Right ventricle myocardium inferior (tissue), 1 donor: ENCODE data around the gene TRIP13. TPM values are rescaled to one million over a fixed set of nuclear protein-coding genes. Genes with fewer than 3 reads are reported as not detected.
A peak's percentile ranks its signal among the peaks of the same experiment; 100 is the strongest.

Experiments
- ATAC-seq: fragments of 200-7000 bp; cut with Tn5 transposase; one replicate; pipeline ENCODE4 v1.9.1; 2020; ENCODE audit warnings: mild to moderate bottlenecking, moderate library complexity
- DNase-seq: peaks from one replicate; pipeline ENCODE4 v3.0.0; 2021; ENCODE audit errors: missing footprints
- intact Hi-C: fragments of 100-400 bp; cut with DNase I; formaldehyde crosslinking; loops from one replicate; pipeline ENCODE4 v1.11.0; 2022
- total RNA-seq: library from RNA; stranded (reverse); fragmentation: NEBNext Ultra II Directional; extraction: Animal tissue kit (Norgen Biotek cat#: 25700); gene quantifications from one replicate; pipeline ENCODE4 v1.2.1, GENCODE V29; 2021
- donor health status: DM: no; HTN: yes; CAD: no; lungs with severe emphysema.

Gene TRIP13
- total RNA-seq, 1 donor from 2014 or later: 0.38 TPM

DNA sequence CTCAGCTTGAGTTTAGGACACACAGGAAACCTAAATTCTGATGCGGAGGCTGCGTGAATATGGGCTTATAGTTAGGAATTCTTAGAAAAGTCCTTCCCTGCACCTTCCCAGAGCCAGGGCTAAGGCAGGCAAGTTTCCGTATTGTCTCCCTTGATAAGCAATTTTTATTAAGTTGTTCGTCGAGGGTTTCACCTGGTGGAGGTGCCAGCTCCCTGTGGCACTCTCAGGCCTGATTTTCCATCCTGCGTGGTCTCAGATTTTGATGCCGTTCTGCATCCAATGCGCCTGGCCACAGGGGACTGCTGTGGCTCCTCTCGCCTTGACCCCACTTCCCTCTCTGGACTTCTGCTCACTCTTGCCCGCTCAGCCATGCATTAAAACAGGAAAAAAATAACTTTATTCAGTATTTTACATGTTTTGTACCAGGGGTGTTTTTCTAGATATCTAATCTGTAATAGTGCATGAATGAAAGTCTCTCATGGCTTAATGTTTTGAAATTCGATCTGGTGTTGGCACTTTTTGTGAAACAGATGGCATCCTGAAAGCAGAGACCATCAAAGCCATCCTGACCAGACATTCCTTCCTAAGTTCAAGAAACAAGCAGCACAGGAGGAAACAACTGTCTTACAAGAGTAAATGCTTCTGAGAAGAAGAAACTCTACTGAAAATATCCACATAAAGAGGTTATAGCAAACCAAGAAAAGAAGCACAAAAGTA, 50.7 kb downstream of the TRIP13 start:
- intact Hi-C loops: no loop called here
- ATAC-seq: no peak
- no peak for DNase-seq

DNA sequence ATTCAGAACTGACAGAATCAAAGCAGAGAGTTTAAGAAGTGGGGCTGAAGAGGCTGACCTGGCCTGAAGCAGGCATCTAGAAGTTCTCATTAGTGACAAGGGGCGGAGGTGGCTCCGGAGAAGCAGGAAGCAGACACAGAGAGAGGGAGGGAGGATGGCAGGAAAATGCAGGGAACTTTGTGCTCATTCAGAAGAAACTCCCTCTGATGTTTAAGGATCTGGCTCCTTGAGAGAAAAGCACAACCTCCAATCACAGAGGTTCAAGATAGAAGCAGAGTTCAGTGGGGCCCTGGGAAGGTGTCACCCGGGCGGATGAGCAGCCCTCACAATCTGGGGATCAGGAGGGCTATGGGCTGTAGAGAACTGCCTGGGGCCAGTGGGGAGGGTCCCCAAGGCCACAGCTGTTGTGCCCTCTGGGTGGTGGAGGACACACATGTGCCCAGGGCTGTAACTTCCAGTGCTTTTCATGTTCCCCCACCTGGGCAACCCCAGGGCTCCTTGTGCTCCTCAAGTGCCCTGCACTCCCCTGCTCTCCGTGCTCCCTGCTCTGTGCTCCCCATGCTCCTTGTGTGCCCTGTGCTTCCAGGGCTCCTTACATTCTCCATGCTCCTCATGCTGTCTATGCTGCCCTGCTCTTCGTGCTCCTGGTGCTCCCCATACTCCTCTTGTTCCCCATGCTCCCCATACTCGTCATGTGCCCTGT, 51.4 kb downstream of the TRIP13 start:
- intact Hi-C loops: no loop called here
- ATAC-seq (no peak), DNase-seq (no peak)

DNA sequence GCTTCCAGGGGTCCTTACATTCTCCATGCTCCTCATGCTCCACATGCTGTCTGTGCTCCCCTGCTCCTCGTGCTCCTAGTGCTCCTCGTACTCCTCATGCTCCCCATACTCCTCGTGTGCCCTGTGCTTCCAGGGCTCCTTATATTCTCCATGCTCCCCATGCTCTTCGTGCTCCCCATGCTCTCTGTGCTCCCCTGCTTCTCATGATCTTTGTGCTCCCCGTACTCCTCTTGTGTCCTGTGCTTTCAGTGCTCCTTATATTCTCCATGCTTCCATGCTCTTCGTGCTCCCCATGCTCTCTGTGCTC, 51.9 kb downstream of the TRIP13 start:
- ATAC-seq (no peak), DNase-seq (no peak)
- intact Hi-C loops: no loop called here

DNA sequence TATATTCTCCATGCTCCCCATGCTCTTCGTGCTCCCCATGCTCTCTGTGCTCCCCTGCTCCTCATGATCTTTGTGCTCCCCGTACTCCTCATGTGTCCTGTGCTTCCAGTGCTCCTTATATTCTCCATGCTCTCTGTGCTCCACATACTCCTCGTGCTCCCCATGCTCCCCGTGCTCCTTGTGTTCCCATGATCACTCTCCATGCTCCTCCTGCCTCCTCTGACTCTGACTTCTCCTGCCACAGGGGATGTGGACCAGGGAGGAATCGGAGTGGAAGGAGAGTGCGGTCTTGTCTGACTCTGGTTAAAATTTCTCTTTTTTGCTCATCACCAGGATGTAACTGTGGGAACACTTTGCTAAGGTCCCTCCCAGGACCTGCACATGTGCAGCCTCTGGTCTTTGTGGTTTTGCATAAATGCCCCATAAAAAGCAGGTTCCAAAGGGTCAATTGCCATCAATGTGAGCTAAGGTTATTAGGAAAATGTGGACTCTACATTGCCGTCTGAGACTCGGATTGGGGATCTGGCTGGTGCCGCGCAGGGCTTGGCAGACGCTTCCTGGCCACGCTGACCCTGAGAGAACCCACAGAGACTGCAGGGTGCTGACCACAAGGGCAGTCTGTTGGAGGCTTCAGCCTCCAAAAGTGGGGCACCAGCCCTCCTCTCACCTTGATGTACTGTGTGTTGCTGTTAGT, 52.5 kb downstream of the TRIP13 start:
- no peak for DNase-seq
- ATAC-seq: no peak
- intact Hi-C loops: no loop called here

DNA sequence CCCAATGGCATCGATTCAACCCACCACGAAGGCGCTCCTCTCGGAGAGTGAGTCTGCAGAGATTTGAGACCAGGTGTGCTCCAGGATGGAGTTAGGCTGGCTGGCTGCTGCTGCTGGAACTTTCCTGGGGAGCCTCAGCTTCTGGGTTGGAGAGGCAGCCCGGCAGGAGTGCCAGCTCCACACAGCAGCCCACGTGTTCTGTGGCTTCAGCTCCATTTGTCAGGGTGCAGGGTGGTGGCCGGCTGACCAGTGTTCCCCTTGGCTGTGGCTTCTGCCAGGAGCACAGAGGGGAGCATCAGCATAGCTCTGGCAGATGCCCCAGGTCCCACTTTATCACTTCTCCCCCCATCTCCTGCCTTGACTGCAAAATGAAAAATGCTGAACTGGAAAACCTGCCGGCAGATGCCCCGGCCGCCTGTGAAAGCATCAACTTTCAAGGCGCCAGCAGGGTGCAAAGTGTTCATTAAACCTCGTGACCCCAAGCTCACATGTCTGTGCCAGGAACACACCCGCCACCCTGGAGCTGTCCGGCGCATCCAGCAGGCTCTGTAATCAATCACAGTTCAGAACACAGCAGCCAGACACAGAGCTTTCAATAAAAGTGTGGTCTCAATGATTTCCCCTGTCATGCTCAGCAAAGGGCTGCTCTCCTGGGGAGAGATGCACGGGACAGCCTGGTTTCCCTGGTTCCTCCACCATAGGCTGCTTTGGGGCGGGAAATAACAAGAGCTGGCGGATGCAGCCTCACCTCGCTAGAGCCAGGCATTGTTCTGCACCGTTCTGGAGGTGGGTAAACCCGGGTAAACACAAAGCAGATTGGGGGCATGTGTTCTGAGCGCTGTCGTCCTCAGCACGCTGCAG, 53.2 kb downstream of the TRIP13 start:
- DNase-seq (no peak), ATAC-seq (no peak)
- intact Hi-C loops: no loop called here

DNA sequence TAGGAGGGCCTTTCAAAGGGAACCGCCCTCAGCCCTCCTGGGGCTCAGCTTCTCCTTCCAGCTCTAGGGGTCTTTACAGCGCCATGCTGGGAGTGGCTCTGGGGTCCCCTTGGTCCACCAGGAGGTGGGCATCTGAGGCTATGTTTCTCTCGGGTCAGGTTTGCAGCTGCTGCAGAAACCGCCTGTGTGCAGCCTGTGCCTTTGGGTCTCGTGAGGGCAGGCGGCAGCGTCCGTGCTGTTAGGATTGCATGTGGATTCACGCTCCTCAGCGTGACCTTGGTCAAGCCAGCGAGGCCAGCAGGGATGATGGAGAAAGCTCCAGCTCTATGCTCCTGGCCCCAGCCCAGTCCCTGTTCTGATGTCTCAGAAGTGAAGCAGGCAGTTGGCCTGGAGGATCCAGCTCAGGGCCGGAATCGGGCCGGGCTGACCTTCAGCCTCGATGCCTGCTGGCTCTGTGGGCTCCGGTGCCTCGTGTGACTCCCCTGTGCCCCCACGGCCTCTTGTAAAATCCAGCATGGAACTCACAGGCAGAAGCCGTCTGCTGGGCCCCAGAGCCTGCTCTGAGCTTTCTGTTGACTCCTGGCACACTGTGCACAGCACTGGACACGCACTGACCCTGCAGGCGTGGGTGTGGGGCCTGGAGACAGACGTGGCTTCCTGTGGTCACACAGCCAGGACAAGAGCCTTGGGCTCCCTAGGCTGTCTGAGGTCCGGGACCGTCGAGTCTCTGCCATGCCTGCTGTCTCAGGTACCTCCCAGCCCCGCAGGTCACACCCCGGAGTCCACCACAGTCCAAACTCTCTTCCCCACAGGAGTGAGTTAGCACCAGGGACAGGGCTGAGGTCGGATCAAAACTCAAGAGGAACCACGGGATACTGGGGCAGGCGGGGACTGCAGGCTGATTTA, 54.3 kb downstream of the TRIP13 start:
- ATAC-seq (peak; percentile 24), DNase-seq (peak; percentile 68)
- intact Hi-C loops: no loop called here

DNA sequence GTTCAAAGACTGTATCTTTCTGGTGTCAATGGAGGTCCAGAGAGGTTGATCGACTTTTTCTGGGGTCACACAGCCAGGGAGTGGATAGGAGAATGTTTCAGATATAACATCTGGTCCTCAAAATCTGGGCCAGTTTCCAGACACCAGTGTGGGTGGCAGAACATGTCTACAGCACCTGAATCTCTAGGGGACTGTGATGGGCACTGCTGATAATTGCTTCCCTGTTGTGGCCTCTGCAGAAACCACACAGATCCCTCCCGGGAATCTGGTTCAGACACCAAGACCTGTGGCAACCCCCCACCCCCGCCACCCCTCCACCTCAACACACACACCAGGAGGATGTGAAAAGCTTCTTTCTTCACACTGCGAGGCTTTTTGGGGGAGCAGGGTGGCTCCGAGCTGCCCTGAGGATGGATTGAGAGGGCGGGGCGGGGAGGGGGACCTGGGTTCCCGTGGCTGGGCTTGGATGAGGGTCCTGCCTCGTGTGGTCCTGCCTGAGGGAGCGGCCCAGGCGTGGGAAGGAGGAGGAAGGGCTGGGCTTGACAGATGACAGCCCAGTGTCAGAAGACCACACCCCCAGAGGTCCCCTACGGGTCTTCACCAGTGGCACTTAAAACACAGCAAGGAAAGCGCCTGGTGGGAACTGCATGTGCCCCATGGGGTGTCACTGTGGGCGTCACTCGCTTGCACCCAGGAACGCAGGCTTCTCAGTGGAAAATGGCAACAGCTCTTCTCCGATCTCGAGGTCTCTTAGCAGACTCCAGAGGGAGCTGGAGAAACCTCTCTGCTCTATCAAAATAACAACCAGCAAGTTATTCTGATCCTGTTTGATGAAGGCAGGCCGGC, 55.2 kb downstream of the TRIP13 start:
- DNase-seq (no peak), ATAC-seq (peak; percentile 27)
- intact Hi-C loops: no loop called here

DNA sequence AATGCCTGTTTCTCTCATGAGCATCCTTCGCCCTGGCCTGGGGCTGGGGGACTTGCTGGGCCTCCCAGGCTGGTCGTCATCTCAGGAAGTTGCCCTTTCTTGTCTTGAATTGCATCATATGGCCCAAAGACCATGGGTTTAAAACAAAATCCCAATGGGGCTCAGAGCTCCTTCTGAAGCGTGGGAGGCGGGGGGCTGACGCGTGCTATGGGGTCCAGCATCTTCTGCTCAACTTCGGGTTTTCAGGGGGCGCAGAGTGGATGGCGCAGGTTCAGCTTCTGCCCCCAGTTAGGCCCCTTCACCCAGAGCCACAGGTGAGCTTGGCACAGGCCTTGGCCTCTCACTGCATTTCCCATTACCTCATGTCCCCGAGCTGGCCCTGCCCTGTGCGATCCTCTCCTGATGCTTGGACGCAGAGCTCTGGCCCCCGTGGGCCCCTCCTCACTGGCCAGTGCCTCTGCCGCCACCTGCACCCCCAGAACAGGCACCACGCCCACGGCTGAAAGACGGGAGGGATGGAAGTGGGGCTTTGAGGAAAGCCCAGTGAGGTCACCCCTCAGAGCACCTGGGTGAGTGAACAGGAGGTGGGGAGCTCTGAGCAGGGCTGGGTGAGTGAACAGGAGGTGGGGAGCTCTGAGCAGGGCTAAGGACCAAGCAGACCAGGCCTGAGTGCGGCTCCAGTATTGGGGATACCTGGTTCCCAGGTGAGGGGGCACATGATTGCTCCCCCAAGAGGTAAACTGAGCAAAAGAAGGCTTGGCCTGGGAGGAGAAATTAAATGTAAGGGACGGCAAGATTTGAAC, 56.0 kb downstream of the TRIP13 start:
- DNase-seq (no peak), ATAC-seq (no peak)
- intact Hi-C loops: no loop called here

DNA sequence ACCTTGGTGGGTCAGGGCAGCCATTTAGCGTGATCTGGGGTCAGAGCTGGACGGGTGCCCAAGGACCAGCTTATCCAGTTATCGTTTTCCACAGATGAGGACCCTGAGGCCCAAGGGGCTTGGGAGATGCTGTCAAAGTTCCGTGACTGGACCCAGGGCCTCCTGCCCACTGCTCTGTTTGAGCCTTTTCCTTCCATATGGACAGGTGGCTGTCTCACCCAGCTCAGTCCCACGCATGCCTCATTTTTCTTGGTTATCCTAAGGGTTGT, 56.5 kb downstream of the TRIP13 start:
- ATAC-seq: no peak
- intact Hi-C loops: no loop called here
- DNase-seq: no peak

DNA sequence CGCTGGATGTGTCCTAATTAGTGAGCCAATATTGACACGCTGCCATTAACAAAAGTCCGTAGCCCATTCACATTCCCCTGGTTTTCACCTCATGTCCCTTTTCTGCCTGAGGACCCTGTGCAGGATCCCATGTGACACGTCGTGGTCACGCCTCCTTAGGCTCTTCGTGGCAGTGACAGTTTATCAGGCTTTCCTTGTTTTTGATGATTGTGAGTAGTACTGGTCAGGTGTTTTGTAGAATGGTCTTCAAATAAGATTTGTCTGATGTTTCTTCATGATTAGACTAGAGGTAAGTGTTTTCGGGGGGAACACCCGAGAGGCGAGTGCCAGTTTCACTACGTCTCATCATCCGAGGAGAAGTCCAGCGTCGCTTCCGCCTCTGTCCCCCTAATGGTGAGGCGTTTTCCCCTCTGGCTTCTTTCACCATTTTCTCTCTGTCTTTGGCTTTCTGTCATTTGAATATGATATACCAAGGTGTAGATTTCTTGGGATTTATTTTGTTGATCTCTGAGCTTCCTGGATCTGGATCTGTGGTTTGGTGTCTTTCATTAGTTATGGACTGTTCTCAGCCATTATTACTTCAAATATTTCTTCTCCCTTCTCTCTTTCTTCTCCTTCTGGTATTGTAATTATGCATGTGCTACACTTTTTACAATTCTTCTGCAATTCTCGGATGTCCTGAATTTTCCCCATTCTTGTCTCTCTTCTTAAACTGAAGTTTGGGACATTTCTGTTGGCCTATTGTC, 57.3 kb downstream of the TRIP13 start:
- DNase-seq (no peak), ATAC-seq (no peak)
- intact Hi-C loops: no loop called here

DNA sequence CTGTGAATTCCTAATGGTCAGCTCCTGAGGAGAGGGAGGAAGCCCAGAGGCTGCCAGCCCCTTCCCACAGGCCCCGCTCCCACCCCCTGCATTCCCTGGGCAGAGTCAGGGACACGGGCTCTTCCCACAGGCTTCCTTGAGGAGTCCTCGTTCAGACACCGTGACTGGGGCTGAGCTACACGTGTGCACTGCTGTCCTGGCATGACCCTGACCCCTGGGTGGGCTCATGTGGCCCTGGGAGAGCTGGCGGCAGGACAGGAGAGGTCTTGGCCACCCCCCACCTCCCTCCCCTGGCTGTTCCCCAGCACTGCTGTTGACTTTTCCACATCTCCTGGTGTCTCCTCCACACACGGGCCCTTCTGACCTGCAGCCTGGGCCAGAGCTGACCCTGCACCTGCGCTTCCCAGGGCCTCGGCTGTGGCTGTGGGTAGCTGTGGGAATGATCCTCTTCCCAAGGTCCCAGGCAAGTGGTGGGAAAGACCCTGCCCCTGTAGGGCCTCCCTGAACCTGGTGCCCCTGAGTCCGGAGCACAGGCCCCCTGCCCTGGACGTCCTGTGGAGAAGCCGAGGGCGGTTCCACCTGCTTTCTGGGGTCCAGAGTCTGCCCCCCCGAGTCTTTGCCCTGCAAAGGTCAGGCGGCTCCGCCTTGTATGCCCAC, 59.4 kb downstream of the TRIP13 start:
- no peak for DNase-seq
- no peak for ATAC-seq
- intact Hi-C loops: no loop called here

DNA sequence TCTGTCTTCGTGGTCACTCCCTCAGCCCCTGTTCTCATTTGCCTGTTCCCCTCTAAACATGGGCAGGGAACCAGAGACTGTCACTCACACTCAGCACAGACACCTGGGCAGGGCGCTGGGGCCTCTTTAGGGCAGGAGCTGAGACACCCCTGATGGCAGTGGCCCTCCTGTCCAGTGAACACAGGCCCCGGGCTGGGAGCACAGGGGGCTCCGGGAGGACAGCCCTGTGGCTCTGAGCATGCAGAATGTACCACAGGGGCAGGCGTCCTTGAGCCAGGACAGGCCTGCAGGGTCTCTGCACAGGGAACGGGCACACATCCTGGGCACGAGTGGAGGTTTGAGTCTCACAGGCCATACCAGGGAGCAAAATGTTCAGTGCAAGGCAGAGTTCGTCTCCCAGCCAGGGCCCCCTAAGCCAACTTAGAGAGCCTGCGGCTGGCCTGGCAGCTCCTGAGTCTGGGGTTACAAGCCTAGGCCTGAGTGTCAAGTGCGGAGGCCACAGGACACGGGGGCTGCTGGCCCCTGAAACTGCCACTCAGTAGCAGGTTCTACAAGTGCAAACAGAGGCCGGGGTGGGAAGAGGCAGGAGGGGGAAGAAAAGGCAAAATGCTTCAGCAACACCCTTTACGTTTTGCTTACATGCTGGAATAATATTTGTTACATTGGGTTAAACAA, 60.0 kb downstream of the TRIP13 start:
- intact Hi-C loops: no loop called here
- no peak for DNase-seq

DNA sequence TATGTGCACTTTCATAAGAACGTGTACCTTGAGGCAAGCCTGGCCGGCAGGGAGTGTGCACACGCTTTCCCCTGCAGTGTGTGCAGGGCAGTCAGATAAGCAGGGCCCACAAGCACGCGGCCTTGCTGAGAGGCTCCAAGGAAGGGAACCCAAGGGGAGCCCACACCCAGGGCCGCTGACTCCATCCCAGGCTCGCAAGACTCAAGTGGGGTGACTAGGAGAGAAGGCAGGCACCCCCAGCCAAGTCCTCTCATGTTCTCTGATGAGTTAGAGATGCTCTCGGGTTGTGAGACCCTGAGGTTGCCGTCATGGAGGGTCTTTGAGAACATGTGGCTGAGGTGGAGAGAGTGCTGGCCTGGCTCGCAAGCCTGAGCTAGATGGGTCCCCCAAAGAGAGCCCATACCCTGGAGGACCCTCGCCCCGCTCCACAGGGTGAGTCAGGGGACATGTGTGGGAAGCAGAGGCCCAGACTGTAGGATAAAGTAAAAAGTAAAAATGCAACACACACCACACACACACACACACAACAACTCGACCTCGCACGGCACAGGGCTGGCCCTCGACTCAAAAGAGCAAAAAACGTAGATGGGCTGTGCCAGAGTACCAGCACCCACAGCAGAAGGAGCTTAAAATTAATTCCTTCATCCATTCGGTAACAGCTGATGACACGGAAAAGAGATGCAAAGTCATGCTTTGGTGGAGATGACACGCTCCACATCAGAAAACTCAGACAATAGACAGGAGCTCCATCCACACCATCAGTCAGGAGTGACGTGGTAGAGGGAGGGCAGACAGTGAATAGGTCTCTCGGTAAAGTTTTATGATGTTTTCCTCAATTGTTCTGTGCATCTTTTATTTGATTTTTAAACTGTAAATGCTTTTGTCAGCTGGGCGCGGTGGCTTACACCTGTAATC, 61.1 kb downstream of the TRIP13 start:
- no peak for ATAC-seq
- intact Hi-C loops: no loop called here
- no peak for DNase-seq

More for the DNA sequence above, 60.0 kb downstream of the TRIP13 start:
- no peak for ATAC-seq
